MM.1S (cell line): ENCODE measurements around the gene DDX10.

Source experiments
- DNase-seq: peaks from one replicate; pipeline ENCODE4 v3.0.0-alpha.2; 2015
- H2AFZ ChIP-seq: fragments of 300-600 bp; sonication (generic); 2 replicates; pipeline ENCODE4 v1.6.0; 2016; ENCODE audit warnings: antibody characterized with exemption, low read length
- H3F3A ChIP-seq: fragments of 300-600 bp; sonication (generic); 2 replicates; pipeline ENCODE4 v1.6.1; 2016; ENCODE audit warnings: mild to moderate bottlenecking, antibody characterized with exemption, low read length, moderate library complexity, mixed read lengths; ENCODE audit not compliant: insufficient read depth
- H3K27ac ChIP-seq: fragments of 300-600 bp; sonication (generic); 2 replicates; pipeline ENCODE4 v1.5.1; 2016; ENCODE audit warnings: mild to moderate bottlenecking, low read length
- H3K27me3 ChIP-seq: fragments of 300-600 bp; sonication (generic); replicated peaks from 2 replicates; pipeline ENCODE4 v1.6.0; 2016; ENCODE audit warnings: low read length; ENCODE audit not compliant: insufficient read depth
- H3K36me3 ChIP-seq: fragments of 300-600 bp; sonication (generic); replicated peaks from 2 replicates; pipeline ENCODE4 v1.6.1; 2016; ENCODE audit warnings: mild to moderate bottlenecking, low read length, mixed read lengths; ENCODE audit not compliant: insufficient read depth
- H3K4me1 ChIP-seq: fragments of 300-600 bp; sonication (generic); 2 replicates; pipeline ENCODE4 v1.6.1; 2016; ENCODE audit warnings: low read length, mixed read lengths
- H3K4me2 ChIP-seq: fragments of 300-600 bp; sonication (generic); 2 replicates; pipeline ENCODE4 v1.6.0; 2016; ENCODE audit warnings: low read depth, low read length
- H3K4me3 ChIP-seq: fragments of 300-600 bp; sonication (generic); 2 replicates; pipeline ENCODE4 v1.5.1; 2016; ENCODE audit warnings: low read length, mixed read lengths
- H3K79me2 ChIP-seq: fragments of 300-600 bp; sonication (generic); 2 replicates; pipeline ENCODE4 v1.6.1; 2016; ENCODE audit warnings: mixed run types, low read length, mixed read lengths
- H3K9ac ChIP-seq: fragments of 300-600 bp; sonication (generic); 2 replicates; pipeline ENCODE4 v1.6.1; 2016; ENCODE audit warnings: low read length, mixed read lengths
- H3K9me2 ChIP-seq: fragments of 300-600 bp; sonication (generic); replicated peaks from 2 replicates; pipeline ENCODE4 v1.6.1; 2016; ENCODE audit warnings: mild to moderate bottlenecking, low read length, mixed read lengths; ENCODE audit not compliant: insufficient read depth
- H3K9me3 ChIP-seq: fragments of 300-600 bp; sonication (generic); replicated peaks from 2 replicates; pipeline ENCODE4 v1.6.1; 2016; ENCODE audit warnings: mild to moderate bottlenecking, low read length, mixed read lengths; ENCODE audit not compliant: insufficient read depth
- H4K20me1 ChIP-seq: fragments of 300-600 bp; sonication (generic); 2 replicates; pipeline ENCODE4 v1.6.1; 2016; ENCODE audit warnings: mild to moderate bottlenecking, low read length, moderate library complexity, mixed read lengths; ENCODE audit not compliant: insufficient read depth
- CTCF ChIP-seq: fragments of 300-600 bp; sonication (generic); IDR thresholded peaks from 2 replicates; pipeline ENCODE4 v1.5.1; 2016; ENCODE audit warnings: antibody characterized with exemption, low read length, mixed read lengths
- EZH2 ChIP-seq: fragments of 300-600 bp; sonication (generic); optimal IDR thresholded peaks from 2 replicates; pipeline ENCODE3; 2017; ENCODE audit warnings: low read depth, mild to moderate bottlenecking, antibody characterized with exemption, low read length, mixed read lengths
- EZH2phosphoT487 ChIP-seq: fragments of 300-600 bp; sonication (generic); IDR thresholded peaks from 2 replicates; pipeline ENCODE4 v1.6.1; 2018; ENCODE audit warnings: antibody characterized with exemption, low read length

Gene DDX10

GRCh38 chr11:108754901-108755625 is 90.2 kb downstream of the DDX10 start:
- Histone ChIP-seq H3K4me2 (no peak overlapping the region), H3K79me2 (peaks cover 43% of the 10 kb centered on the region), H3K36me3 (no peaks in the 10 kb centered on the region)

GRCh38 chr11:108757630-108758029 is 92.8 kb downstream of the DDX10 start:
- H3K79me2 ChIP-seq: peaks cover 33% of the 10 kb centered on the region
- DNase-seq: no peak
- TF ChIP-seq CTCF: no peak

More at GRCh38 chr11:108754901-108755625, 90.2 kb downstream of the DDX10 start:
- Histone ChIP-seq H3K27ac (no peak overlapping the region), H3F3A (no peaks in the 10 kb centered on the region), H3K9me3 (no peaks in the 10 kb centered on the region), H3K4me1 (no peaks in the 10 kb centered on the region), H3K9me2 (no peaks in the 10 kb centered on the region), H2AFZ (no peak overlapping the region), H3K27me3 (no peaks in the 10 kb centered on the region), H3K9ac (no peak overlapping the region), H4K20me1 (no peaks in the 10 kb centered on the region), H3K4me3 (no peak overlapping the region)
- no peak for DNase-seq
- TF ChIP-seq EZH2: no peak
- no peak for TF ChIP-seq CTCF
- no peak for TF ChIP-seq EZH2phosphoT487

GRCh38 chr11:108758458-108758857 is 93.6 kb downstream of the DDX10 start:
- Histone ChIP-seq H3K27me3 (no peaks in the 10 kb centered on the region), H3K4me3 (no peak overlapping the region), H3K79me2 (peaks cover 35% of the 10 kb centered on the region), H4K20me1 (no peaks in the 10 kb centered on the region), H3K9me3 (no peaks in the 10 kb centered on the region), H3K9ac (no peak overlapping the region), H3K4me1 (no peaks in the 10 kb centered on the region), H2AFZ (no peak overlapping the region), H3K9me2 (no peaks in the 10 kb centered on the region), H3F3A (no peaks in the 10 kb centered on the region), H3K27ac (no peak overlapping the region), H3K36me3 (no peaks in the 10 kb centered on the region), H3K4me2 (no peak overlapping the region)
- no peak for DNase-seq
- no peak for TF ChIP-seq EZH2
- no peak for TF ChIP-seq EZH2phosphoT487

More at GRCh38 chr11:108757630-108758029, 92.8 kb downstream of the DDX10 start:
- Histone ChIP-seq H3K4me1 (no peaks in the 10 kb centered on the region), H3K9me3 (no peaks in the 10 kb centered on the region), H3K27ac (no peak overlapping the region), H3K4me2 (no peak overlapping the region), H3K36me3 (no peaks in the 10 kb centered on the region), H2AFZ (no peak overlapping the region), H3K4me3 (no peak overlapping the region), H3K9ac (no peak overlapping the region), H4K20me1 (no peaks in the 10 kb centered on the region), H3K27me3 (no peaks in the 10 kb centered on the region), H3F3A (no peaks in the 10 kb centered on the region), H3K9me2 (no peaks in the 10 kb centered on the region)

GRCh38 chr11:108766596-108767173 is 101.8 kb downstream of the DDX10 start:
- no peak overlapping the region for H2AFZ ChIP-seq
- no peak overlapping the region for H3K4me2 ChIP-seq
- no peaks in the 10 kb centered on the region for H3K27me3 ChIP-seq
- no peak for DNase-seq
- H3K27ac ChIP-seq: no peak overlapping the region
- TF ChIP-seq EZH2phosphoT487 (no peak), CTCF (no peak), EZH2 (no peak)
- no peak overlapping the region for H3K4me3 ChIP-seq
- H3K9ac ChIP-seq: no peak overlapping the region
- H3K79me2 ChIP-seq: peaks cover 12% of the 10 kb centered on the region; the same call in 1 of the 2 replicates
- no peaks in the 10 kb centered on the region for H3K9me3 ChIP-seq
- H4K20me1 ChIP-seq: 0 out of 2 replicates have a peak, but pooled peaks cover 4% of the 10 kb centered on the region
- no peaks in the 10 kb centered on the region for H3K9me2 ChIP-seq
- H3K36me3 ChIP-seq: no peaks in the 10 kb centered on the region
- no peaks in the 10 kb centered on the region for H3K4me1 ChIP-seq
- no peaks in the 10 kb centered on the region for H3F3A ChIP-seq
